Ishikawa (cell line): Measurements from ENCODE around the gene SPR.

ENCODE experiments used
- REST ChIP-seq: IDR thresholded peaks from 2 replicates; pipeline ENCODE4 v1.6.1; 2012; ENCODE audit warnings: low read depth, mild to moderate bottlenecking
- ZBTB7A ChIP-seq: IDR thresholded peaks from 2 replicates; pipeline ENCODE4 v1.6.1; 2012; ENCODE audit warnings: low read depth
- TF ChIP-seq, protein P1 (sequence below): IDR thresholded peaks from 2 replicates; pipeline ENCODE4 v1.6.1; 2012

DNA sequence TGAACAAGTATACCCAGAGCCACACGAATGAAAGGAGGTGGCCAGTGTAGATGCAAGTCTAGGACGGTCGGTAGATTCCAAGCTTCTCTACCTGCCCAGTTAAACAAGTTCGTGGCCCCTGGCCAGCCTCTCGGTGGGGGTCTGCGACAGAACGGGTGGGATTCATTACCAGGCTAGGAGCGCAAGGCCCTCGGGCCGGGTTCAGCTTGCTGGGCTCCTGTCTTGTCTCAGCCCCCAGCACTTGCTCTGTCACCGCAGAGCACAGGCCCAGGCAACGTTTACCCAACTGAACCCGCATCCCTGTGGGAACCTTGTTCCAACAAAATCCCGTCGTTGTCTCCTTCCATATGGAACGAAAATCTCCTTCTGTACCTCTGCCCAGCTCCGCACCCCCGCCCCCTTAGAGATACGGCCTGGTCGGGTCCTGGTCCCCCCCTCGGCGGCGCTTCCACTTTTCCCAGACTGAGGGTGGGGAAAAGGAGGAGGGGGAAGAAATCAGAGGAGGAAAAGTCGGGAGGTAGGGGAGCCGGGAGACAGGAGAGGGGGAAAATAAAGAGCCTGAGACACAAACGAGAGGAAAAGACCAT, 28.2 kb downstream of the SPR start:
- TF ChIP-seq, protein P1, sequence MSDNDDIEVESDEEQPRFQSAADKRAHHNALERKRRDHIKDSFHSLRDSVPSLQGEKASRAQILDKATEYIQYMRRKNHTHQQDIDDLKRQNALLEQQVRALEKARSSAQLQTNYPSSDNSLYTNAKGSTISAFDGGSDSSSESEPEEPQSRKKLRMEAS = no peak
- no peak for TF ChIP-seq REST
- TF ChIP-seq ZBTB7A = no peak
